CD4-positive, alpha-beta T cell treated with Interleukin-15 for 4 hours (primary cell): ENCODE data around the gene RAVER1.
A peak's percentile ranks its signal among the peaks of the same experiment; 100 is the strongest.

Experiments
- DNase-seq: peaks from one replicate; pipeline ENCODE4 v3.0.0-alpha.2; 2020; ENCODE audit warnings: low spot score

RAVER1 gene

DNA sequence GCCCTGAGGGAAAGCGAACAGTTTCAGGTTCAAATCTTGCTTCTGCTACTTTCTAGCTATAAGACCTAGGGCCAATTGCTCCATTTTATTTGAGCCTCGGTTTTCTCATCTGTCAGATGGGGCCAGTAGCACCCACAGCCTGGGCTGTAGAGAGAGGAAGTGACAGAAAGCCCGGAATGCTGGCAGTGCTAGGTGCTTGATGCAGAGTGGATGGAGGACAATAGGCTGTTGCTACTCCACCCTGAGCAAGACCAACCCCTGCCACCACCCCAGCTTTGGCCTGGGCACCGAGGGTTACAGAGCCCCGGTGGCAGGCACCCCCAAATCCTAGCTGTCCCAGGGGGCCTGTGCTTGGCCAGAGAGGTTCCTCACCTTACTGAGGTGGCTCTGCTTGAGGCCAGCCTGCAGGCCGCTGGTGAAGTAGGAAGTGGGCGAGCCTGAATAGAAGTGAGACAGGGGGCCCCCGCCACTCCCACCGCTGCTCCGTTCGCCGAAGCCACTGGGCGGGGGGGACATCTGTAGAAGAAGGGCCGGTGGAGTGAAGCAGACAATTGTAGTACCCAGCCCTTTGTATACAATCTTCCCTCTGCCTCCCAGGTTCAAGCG, 15.4 kb downstream of the RAVER1 start:
- no peak for DNase-seq

DNA sequence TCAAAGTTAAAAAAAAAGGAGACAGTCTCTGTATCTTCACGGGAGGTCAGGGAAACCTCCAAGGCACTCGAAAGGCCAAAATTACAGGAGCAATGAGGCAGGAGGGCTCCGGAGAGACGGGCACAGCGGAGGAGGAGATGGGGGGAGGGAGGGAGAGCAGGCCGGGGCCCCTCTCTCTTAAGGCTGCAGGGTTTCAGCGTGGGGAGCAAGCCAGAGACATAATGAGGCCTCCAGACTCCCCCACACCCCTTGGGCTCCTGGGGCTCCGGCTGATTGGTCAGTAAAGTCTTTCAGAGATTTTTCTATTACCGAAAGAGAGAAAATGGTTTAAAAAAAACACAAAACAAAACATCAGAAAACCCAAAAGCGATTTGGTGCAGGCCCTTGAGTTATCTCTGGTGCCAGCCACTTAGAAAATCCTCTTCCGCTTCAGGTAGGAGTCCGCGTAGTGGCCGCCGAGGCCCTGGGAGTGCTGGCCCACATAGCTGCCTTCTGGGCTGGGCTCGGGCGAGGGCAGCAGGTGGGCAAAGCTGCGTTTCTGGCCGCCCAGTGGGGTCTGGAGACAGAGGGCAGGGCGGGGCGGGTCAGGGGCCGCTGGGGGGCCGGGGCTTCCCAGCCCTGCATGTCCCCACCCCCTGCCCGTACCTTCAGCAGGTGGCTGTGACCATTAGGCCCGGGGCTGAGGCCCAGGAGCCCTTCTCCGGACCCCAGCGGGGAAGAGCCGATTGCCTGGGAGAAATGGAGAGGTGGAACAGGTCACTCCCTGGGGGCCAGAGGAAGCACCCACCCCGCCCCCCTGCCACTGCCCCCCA, 16.1 kb downstream of the RAVER1 start:
- no peak for DNase-seq

DNA sequence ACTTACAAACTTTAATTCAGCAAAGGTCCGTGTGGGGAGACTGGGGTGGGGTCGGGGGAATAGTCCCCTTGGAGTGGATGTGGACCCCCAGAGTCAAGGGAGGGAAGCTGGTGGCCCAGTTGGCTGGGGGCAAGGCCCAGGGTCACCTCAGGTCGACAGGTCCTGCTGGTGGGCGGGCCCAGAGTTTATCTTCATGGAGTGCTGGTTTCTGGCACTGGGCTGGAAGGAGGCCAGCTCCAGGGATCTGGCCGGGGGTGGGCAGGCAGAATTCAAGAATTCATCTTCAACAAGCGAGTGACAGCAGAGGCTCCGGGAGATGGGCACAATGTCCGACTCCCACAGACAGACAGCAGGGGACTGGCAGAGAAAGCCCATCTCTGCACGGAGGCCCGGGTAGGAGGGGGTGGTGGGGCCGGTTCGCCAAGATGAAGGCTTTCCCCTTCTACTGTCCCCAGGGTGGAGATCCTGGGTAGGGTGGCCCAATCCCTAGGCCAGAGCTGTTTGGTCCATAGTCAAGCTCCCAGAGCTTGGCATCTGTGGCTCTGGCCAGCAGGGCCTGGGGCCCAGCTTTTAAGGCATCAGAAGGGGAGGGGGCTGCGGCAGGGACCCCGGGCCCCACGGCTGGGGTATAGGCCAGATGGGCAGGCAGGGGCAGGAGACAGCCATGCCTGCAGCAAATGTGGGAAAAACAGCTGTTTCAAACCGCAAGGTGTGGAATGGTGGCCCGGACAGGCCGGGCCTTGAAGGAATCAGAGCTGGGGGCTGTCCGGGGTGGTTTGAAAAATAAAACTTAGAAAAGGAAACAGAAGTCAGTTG, 16.9 kb downstream of the RAVER1 start:
- no peak for DNase-seq

DNA sequence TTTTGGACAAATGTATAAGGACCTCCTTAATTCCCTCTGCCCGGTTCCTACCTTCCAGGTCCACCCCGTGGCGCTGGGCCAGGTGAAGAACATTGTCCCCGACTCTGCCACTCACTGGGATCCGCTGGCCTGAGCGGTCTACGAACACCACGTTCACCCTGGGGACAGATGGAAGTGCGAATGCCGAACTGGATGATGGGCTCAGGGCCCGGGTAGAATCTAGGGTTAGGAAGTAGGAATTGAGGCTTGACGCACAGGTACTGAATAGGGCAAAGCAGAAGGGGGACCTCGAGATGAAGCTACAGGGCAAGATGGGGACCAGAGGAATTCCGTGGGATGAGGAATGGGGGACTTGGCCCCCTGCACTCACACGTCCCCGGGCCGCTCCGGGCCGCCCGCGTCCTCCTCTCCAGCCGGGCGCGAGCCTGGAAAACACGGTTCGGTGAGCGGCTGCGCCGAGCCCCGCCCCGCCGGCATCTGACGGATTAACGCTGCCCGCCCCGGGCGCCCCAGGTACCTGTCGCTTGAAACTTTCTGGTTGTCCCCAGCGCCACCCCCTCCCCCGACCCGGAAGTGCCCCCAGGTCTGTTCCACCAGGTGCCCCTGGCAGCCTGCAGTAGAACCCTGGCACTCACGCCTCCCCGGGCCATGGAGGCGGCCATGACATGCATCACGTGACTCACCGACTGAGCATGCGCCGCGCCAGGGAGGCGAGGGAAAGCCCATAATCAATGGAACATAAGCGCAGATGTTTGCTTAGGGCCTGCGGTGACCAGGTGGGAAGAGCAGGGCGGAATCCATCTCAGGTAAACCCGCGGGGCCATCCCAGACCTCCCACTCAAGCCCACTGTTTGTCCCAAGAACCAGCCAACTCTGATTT, 17.8 kb downstream of the RAVER1 start, which contains the start of gene FDX2:
Gene FDX2, minus strand, starts transcription at position 681 of the 880 bp plus-strand sequence. Its CDS starts 19 bp downstream, at position 662.
- peak; percentile 92 for DNase-seq

DNA sequence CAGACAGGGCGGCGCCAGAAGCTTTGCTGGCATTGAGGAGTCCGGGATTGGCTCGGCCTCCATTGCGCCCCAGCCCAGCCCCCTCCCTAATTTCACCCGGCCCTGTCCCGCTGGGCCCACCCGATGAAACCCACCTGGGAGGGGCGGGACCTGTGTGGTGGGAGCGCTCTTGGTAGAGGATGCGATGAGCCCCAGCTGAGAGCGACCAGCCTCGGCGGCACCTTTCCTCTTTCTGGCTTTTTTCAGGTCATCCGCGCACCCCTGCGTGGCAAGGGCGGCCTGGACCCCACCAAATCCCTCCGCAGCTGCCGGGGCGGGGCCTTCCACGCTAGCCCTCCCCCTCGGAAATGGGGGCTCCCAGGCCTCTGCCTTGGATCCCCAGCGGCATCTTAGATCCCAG, 23.9 kb downstream of the RAVER1 start, which contains the start of gene ZGLP1:
Gene ZGLP1, minus strand, starts transcription at position 393 of the 400 bp plus-strand sequence.
- no peak for DNase-seq

DNA sequence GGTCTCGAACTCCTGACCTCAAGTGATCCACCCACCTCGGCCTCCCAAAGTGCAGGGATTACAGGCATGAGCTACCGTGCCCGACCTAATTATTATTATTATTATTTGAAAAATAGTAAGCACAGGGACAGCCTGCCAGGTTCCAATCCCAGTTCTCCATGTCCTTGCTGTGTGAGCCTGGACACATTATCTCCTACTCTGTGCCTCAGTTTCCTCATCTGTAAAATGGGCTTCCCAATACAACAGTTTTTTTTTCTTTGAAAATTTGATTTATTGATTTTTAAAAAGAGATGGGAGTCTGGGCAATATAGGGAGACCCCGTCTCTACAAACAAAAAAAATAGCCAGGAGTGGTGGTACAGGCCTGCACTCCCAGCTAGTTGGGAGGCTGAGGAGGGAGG, 27.0 kb downstream of the RAVER1 start:
- DNase-seq: no peak

DNA sequence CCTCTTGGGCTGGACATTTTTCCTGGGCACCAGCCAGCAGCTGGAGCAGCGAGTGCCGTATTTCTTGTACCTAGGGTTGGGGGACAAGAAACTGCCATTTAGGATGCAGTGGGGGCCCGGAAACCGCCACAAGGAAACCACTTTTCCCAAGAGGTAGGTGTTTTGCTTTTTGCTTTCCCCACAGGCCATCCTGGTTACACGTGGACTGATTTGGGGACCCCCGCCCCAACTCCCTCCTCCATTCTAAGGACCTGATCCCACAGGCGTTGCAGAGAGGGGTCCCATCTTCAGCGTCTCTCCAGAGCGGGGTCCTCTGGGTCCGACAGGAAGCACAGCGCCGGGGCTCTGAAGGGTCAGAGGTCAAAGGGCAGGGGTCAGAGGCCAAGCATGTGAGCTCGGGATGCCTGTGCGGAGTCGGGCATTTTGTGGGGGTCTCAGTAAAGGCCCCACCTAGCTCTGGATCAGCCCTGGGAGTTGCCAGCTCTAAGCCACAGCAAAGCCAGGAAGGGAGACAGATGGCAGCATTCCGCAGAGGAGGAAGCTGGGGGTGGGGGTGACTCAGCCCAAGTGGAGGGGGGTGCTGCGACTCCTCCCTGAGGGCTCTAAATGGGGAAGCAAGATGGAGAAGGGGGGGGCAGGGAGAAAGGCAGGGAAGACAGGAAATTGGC, 28.1 kb downstream of the RAVER1 start:
- DNase-seq: no peak

DNA sequence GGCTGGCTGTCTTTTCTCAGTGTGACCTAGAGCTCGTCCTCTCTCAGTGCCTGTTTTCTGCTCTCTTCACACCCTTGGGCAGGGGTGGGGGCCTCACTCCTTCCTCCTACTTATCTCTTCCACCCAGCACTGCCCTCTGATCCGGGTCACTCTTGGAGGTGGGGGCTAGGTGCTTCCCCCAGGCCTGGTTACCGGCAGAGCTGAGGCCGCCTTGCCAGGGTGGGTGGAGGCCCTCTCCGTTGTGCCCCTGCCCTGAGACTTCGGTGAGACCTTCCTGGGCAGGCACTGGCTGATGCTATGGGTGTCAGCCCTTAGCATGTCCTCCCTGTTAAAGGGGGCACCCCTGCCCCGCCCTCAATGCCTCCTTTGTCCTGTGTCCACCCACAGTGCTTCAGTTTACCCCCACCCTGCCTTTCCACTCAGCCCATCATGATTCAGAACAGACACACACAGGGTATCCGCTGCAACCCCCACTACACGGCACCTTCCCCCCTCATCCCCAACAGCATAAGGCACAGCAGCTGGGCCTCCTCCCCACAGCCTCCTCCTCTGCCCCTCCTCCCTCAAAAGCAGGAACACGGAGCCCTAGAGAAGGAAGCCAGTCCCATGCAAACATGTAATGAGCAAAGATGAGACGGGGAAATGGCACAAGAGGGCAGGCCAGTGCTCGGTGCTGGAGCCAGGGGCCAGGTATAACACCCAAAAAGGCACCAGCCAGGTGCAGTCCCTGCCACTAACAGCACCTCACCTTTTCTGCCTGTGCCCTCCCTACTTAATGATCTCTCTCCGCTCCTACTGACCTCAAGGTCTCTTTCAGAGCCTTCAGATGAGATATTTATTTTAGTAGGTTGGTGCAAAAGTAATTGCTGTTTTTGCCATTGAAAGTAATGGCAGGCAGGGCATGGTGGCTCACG, 33.5 kb downstream of the RAVER1 start:
- DNase-seq: no peak

DNA sequence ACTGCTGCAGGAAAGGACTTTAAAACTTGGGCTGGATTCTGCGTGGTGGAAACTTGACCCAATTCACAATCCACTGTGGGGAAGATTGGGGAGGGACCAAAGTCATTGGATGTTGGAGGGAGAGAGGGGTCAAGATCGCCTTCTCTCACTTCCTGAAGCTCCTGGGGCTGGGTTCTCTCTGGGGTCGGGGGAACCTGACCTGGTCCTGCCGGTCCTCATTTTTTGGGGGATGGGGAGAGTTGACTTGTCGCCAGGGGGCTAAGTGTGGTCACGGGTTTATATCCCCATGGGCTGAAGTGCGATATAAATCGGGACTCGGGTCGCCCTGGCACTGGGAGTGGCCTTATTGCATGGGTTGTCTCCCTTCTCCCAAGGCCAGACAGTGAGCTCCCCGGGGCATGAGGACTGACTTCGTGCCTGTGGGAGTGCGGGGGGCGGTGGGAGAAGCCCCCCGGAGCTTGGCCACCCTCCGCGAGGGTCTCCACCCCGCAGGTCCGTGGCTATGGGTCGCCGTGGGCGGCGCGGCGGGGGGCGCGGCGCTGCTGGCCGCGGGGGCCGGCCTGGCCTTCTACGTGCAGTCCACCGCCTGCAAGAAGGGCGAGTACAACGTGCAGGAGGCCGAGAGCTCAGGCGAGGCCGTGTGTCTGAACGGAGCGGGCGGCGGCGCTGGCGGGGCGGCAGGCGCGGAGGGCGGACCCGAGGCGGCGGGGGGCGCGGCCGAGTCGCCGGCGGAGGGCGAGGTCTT, 37.3 kb downstream of the RAVER1 start:
- DNase-seq: no peak

DNA sequence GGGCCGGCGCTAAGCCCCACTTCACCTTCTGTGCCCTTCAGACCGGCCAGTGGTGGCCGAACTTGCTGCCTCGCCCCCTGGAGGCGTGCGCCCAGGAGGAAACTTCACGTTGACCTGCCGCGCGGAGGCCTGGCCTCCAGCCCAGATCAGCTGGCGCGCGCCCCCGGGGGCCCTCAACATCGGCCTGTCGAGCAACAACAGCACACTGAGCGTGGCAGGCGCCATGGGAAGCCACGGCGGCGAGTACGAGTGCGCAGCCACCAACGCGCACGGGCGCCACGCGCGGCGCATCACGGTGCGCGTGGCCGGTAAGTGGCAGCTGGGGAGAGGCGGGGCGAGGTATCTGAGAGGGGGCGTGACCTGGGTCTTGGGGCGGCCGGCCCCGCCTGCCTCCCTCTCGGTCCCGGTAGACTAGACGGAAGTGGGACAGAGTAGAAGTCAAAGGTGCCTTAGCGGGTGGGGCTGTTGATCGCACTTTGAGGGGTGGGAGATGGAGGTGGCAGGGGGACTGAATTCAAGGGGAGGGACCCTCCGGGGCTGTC, 38.0 kb downstream of the RAVER1 start:
- DNase-seq: peak; percentile 75

DNA sequence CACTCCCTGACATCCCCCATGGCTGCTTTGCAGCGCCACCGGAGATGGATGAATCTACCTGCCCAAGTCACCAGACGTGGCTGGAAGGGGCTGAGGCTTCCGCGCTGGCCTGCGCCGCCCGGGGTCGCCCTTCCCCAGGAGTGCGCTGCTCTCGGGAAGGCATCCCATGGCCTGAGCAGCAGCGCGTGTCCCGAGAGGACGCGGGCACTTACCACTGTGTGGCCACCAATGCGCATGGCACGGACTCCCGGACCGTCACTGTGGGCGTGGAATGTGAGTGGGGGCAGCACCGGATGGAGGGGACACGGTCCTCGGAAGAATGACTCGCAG, 39.0 kb downstream of the RAVER1 start:
- no peak for DNase-seq

DNA sequence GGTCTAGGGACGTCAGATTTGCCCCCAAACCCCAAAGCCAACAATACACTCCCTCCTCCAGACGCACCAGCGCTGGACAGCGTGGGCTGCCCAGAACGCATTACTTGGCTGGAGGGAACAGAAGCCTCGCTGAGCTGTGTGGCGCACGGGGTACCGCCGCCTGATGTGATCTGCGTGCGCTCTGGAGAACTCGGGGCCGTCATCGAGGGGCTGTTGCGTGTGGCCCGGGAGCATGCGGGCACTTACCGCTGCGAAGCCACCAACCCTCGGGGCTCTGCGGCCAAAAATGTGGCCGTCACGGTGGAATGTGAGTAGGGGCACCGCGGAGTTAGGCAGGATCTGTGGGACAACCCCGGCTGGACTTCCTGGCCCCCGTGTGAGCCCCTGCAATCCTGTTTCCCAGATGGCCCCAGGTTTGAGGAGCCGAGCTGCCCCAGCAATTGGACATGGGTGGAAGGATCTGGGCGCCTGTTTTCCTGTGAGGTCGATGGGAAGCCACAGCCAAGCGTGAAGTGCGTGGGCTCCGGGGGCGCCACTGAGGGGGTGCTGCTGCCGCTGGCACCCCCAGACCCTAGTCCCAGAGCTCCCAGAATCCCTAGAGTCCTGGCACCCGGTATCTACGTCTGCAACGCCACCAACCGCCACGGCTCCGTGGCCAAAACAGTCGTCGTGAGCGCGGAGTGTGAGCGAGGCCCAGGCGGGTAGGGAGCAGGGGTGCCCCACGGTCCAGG, 39.5 kb downstream of the RAVER1 start:
- no peak for DNase-seq

DNA sequence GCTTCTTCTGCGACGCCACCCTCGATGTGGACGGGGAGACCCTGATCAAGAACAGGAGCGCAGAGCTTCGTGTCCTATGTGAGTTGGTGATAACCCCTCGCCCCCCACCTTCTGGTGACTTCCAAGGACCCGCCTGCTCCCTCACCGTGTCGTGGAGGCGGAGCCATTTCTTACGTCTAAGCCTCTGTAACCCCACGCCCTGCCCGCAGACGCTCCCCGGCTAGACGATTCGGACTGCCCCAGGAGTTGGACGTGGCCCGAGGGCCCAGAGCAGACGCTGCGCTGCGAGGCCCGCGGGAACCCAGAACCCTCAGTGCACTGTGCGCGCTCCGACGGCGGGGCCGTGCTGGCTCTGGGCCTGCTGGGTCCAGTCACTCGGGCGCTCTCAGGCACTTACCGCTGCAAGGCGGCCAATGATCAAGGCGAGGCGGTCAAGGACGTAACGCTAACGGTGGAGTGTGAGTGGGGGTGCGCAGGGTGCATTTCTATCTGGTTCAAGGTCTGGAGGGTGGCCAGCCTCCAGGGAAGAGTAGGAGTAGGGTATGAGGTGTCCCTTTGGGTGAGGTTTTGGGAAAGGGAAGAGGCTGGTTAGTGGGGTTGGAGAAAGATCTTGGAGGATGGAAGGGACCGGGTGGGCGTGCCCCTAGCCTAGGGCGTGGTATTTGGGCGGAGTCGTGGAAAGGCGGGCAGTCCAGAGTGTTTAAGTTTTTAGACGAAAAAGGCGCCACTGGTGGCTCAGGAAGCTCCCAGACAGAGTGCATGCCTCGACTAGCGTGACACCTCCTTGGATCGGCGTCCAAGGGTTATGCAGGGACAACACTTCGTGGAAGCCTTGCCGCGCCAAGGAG, 40.3 kb downstream of the RAVER1 start:
- DNase-seq: no peak

DNA sequence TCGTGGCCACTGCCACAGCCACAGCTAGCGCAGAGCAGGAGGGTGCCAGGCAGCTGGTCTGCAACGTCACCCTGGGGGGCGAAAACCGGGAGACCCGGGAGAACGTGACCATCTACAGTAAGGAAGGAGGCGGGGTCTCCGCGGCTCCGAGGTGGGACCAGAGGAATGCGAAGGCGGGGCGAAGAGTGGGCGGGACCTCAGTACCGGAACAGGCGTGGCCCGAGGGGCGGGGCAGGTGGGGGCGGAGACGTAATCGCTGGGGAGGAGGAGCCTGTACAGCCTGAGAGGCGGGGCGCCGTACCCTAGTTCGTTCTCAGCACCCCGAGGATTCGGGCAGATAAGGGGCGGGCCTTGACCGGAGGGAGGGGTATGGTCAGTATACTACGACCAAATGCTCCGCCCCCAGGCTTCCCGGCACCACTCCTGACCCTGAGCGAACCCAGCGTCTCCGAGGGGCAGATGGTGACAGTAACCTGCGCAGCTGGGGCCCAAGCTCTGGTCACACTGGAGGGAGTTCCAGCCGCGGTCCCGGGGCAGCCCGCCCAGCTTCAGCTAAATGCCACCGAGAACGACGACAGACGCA, 41.0 kb downstream of the RAVER1 start:
- peak; percentile 58 for DNase-seq

DNA sequence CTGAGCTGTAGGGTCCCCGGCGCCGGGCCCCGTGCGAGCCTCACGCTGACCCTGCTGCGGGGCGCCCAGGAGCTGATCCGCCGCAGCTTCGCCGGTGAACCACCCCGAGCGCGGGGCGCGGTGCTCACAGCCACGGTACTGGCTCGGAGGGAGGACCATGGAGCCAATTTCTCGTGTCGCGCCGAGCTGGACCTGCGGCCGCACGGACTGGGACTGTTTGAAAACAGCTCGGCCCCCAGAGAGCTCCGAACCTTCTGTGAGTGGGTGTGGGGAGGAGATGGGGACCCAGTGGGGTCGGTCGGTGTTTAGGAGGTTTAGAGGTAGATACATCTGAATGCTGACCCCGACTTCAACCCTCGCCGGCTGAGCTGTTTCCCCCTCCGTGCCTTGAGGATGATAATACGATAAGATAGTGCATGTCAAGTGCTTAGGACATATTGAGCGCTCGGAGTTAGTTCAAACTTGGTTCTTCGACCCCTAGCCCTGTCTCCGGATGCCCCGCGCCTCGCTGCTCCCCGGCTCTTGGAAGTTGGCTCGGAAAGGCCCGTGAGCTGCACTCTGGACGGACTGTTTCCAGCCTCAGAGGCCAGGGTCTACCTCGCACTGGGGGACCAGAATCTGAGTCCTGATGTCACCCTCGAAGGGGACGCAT, 41.6 kb downstream of the RAVER1 start:
- no peak for DNase-seq

DNA sequence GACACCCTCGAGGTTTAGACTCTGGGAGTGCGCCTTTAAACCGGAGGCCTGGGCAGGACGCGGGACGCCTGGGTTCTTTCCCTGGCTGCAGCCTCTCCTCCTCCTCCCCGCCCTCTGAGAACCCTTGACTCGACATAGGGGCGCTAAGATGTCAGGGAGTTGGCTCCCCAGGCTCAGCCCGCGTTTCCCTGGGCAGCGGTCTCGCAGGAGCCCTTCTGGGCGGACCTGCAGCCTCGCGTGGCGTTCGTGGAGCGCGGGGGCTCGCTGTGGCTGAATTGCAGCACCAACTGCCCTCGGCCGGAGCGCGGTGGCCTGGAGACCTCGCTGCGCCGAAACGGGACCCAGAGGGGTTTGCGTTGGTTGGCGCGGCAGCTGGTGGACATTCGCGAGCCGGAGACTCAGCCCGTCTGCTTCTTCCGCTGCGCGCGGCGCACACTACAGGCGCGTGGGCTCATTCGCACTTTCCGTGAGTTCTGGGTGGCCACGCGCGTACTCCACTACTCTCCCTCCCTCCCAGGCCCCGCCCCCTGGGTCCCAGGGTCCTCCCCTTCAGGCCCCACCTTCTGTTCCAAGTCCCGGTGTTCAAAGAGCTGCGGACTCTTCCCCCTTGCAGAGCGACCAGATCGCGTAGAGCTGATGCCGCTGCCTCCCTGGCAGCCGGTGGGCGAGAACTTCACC, 42.3 kb downstream of the RAVER1 start:
- DNase-seq: peak; percentile 52
